PC-9 (cell line): ENCODE results near the gene TNS4. TPM values are rescaled to one million over a fixed set of nuclear protein-coding genes. Genes with fewer than 3 reads are reported as not detected.

Source experiments
- BruUV-seq: library from RNA; stranded (reverse); fragments of 400-500 nt; replicated peaks from 2 replicates; lab custom pipeline; 2021; lab: Mats Ljungman, UMichigan
- CTCF ChIA-PET: fragments of 300-600 bp; sonication (Branson Sonifier 250); formaldehyde crosslinking; loops from one replicate; lab custom pipeline; 2022; ENCODE audit warnings: antibody characterized with exemption; lab: Charles Lee
- POLR2A ChIA-PET: fragments of 300-600 bp; sonication (Branson Sonifier 250); formaldehyde crosslinking; loops from one replicate; lab custom pipeline; 2022; ENCODE audit warnings: antibody characterized with exemption; ENCODE audit not compliant: unreplicated experiment; lab: Charles Lee
- DNase-seq, 2 experiments: peaks; one replicate each; pipeline versions ENCODE4 v3.0.0 to v3.0.0-alpha.2; 2015 to 2022; ENCODE audit warnings: mixed read lengths in 1 of 2
- H2AFZ ChIP-seq: fragments of 200-600 bp; sonication (generic); 2 replicates; pipeline ENCODE4 v1.8.1; 2017; ENCODE audit warnings: antibody characterized with exemption
- H3F3A ChIP-seq: fragments of 200-600 bp; sonication (generic); 2 replicates; pipeline ENCODE4 v1.8.1; 2017; ENCODE audit warnings: antibody characterized with exemption, mild to moderate bottlenecking, low read depth; ENCODE audit not compliant: insufficient read depth
- H3K27ac ChIP-seq: fragments of 200-600 bp; sonication (generic); 2 replicates; pipeline ENCODE4 v1.6.1; 2016; ENCODE audit warnings: mixed run types
- H3K27me3 ChIP-seq: fragments of 200-600 bp; sonication (generic); 2 replicates; pipeline ENCODE4 v1.6.1; 2016; ENCODE audit warnings: low read depth, mixed run types; ENCODE audit not compliant: insufficient read depth
- H3K36me3 ChIP-seq: fragments of 200-600 bp; sonication (generic); 2 replicates; pipeline ENCODE4 v1.6.1; 2016; ENCODE audit warnings: low read depth, mixed run types
- H3K4me1 ChIP-seq: fragments of 200-600 bp; sonication (generic); replicated peaks from 2 replicates; pipeline ENCODE4 v1.6.1; 2016; ENCODE audit warnings: mixed run types; ENCODE audit not compliant: insufficient read depth
- H3K4me2 ChIP-seq: fragments of 200-600 bp; sonication (generic); 2 replicates; pipeline ENCODE4 v1.6.1; 2017; ENCODE audit warnings: mixed run types
- H3K4me3 ChIP-seq: fragments of 200-600 bp; sonication (generic); 2 replicates; pipeline ENCODE4 v1.6.1; 2016; ENCODE audit warnings: mixed run types
- H3K79me2 ChIP-seq: fragments of 200-600 bp; sonication (generic); 2 replicates; pipeline ENCODE4 v1.6.1; 2017; ENCODE audit warnings: low read depth, mixed run types
- H3K9me2 ChIP-seq: fragments of 200-600 bp; sonication (generic); 2 replicates; pipeline ENCODE4 v1.8.1; 2017; ENCODE audit warnings: mild to moderate bottlenecking; ENCODE audit not compliant: insufficient read depth
- H3K9me3 ChIP-seq: fragments of 200-600 bp; sonication (generic); 2 replicates; pipeline ENCODE4 v1.8.1; 2016; ENCODE audit warnings: low read depth; ENCODE audit not compliant: insufficient read depth
- H4K20me1 ChIP-seq: fragments of 200-600 bp; sonication (generic); 2 replicates; pipeline ENCODE4 v1.8.1; 2017; ENCODE audit not compliant: insufficient read depth
- EZH2 ChIP-seq: fragments of 200-600 bp; sonication (generic); IDR thresholded peaks from 2 replicates; pipeline ENCODE4 v1.8.0; 2017; ENCODE audit warnings: antibody characterized with exemption, low read depth
- intact Hi-C: fragments of 100-400 bp; cut with micrococcal nuclease; formaldehyde crosslinking; loops from one replicate; pipeline ENCODE4 v1.10.0; 2022; ENCODE audit not compliant: unreplicated experiment
- total RNA-seq: library from RNA; stranded (reverse); gene quantifications from 2 replicates; pipeline ENCODE4 v1.2.3, GENCODE V29; 2021
- TF ChIP-seq, protein P1 (sequence below): fragments of 200-600 bp; sonication (generic); conservative IDR thresholded peaks from 2 replicates; pipeline ENCODE4 v1.6.1; 2017; ENCODE audit warnings: mixed run types, antibody characterized with exemption, mild to moderate bottlenecking, moderate library complexity

Gene TNS4
- total RNA-seq, 1 experiment from 2014 or later, result 17.4 TPM

GRCh38 chr17:40490289-40490853 is 11.1 kb downstream of the TNS4 start:
- DNase-seq, result peak; percentile 57 to 62
- BruUV-seq, result TSS peak; percentile 79
- Histone ChIP-seq H3F3A (peaks cover 79% of the 10 kb centered on the region), H3K27me3 (no peaks in the 10 kb centered on the region), H3K4me2 (peak overlapping the region; percentile 75), H4K20me1 (no peaks in the 10 kb centered on the region), H3K27ac (peak overlapping the region; percentile 88), H3K9me2 (no peaks in the 10 kb centered on the region), H3K9me3 (no peaks in the 10 kb centered on the region), H2AFZ (no peak overlapping the region), H3K4me1 (peaks cover 89% of the 10 kb centered on the region), H3K36me3 (peaks cover 12% of the 10 kb centered on the region), H3K4me3 (peak overlapping the region; percentile 42; the same call in 1 of the 2 replicates), H3K79me2 (peaks cover 23% of the 10 kb centered on the region; the same call in 1 of the 2 replicates)
- CTCF ChIA-PET, result interaction anchor here (0.6 to 2.0 kb wide), 4 partner anchors 14 to 1182 kb away, joined by 3 to 8 read pairs (median 4); no protein-coding TSS in a partner anchor
- no peak for TF ChIP-seq EZH2
- TF ChIP-seq, protein P1, sequence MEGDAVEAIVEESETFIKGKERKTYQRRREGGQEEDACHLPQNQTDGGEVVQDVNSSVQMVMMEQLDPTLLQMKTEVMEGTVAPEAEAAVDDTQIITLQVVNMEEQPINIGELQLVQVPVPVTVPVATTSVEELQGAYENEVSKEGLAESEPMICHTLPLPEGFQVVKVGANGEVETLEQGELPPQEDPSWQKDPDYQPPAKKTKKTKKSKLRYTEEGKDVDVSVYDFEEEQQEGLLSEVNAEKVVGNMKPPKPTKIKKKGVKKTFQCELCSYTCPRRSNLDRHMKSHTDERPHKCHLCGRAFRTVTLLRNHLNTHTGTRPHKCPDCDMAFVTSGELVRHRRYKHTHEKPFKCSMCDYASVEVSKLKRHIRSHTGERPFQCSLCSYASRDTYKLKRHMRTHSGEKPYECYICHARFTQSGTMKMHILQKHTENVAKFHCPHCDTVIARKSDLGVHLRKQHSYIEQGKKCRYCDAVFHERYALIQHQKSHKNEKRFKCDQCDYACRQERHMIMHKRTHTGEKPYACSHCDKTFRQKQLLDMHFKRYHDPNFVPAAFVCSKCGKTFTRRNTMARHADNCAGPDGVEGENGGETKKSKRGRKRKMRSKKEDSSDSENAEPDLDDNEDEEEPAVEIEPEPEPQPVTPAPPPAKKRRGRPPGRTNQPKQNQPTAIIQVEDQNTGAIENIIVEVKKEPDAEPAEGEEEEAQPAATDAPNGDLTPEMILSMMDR, result no peak
- intact Hi-C loops, result loop anchor here (5.0 kb wide), 1 partner anchor 48 kb away; the partner anchor contains the start of gene IGFBP4
- POLR2A ChIA-PET, result interaction anchor here (0.6 to 1.6 kb wide), 10 partner anchors 8 to 95 kb away, joined by 3 to 20 read pairs (median 10); partner anchors contain the start of gene TNS4

GRCh38 chr17:40487371-40488020 is 13.9 kb downstream of the TNS4 start:
- no peaks in the 10 kb centered on the region for H4K20me1 ChIP-seq
- no peaks in the 10 kb centered on the region for H3K9me3 ChIP-seq
- TF ChIP-seq EZH2, result no peak
- TF ChIP-seq, protein P1, result no peak
- BruUV-seq, result no TSS peak
- H3K4me1 ChIP-seq, result peaks cover 87% of the 10 kb centered on the region
- CTCF ChIA-PET, result no interaction called here
- H3F3A ChIP-seq, result peaks cover 81% of the 10 kb centered on the region
- 0 out of 2 replicates have a peak overlapping the region, but pooled peaks have one; percentile 35 for H3K4me3 ChIP-seq
- POLR2A ChIA-PET, result interaction anchor here (0.6 kb wide), 3 partner anchors 40 to 87 kb away, joined by 3 to 4 read pairs (median 3); no protein-coding TSS in a partner anchor
- no peaks in the 10 kb centered on the region for H3K9me2 ChIP-seq
- H3K79me2 ChIP-seq, result 0 out of 2 replicates have a peak, but pooled peaks cover 4% of the 10 kb centered on the region
- peak overlapping the region; percentile 93 for H3K27ac ChIP-seq
- no peak for DNase-seq
- H3K4me2 ChIP-seq, result peak overlapping the region; percentile 75
- 0 out of 2 replicates have a peak, but pooled peaks cover 4% of the 10 kb centered on the region for H3K36me3 ChIP-seq
- no peaks in the 10 kb centered on the region for H3K27me3 ChIP-seq
- intact Hi-C loops, result loop anchor here (2.0 kb wide), 2 partner anchors 23 to 45 kb away; no protein-coding TSS in a partner anchor
- H2AFZ ChIP-seq, result no peak overlapping the region
